HG02884 (cell line): Measurements from ENCODE around the gene GPR33.
"Not testable (repeated sequence)": the region's sequence is repeated elsewhere in the genome, so short reads cannot be mapped to it uniquely, and the experiment has no call there.

Experiments used
- ATAC-seq: cut with Tn5 transposase; IDR thresholded peaks from one replicate; pipeline ENCODE4 v1.9.1; 2021; ENCODE audit warnings: mild to moderate bottlenecking, moderate library complexity; ENCODE audit not compliant: unreplicated experiment

The GPR33 gene

GRCh38 chr14:31461545-31461944 lies 26.3 kb downstream of the GPR33 start:
- ATAC-seq, result no peak

GRCh38 chr14:31457665-31458659 lies 29.9 kb downstream of the GPR33 start:
- ATAC-seq, result no peak

GRCh38 chr14:31456841-31457664 lies 30.8 kb downstream of the GPR33 start, which contains the start of gene DTD2:
Gene DTD2 (minus strand): TSS chr14:31457506. CDS start chr14:31457393, 113 bp downstream.
- ATAC-seq, result peak; percentile 98

GRCh38 chr14:31449971-31450610 lies 37.7 kb downstream of the GPR33 start:
- ATAC-seq, result no peak

- no peak for ATAC-seq
These were observed 38.7 kb downstream of the GPR33 start for GRCh38 chr14:31449136-31449535.

GRCh38 chr14:31445703-31446102 lies 42.1 kb downstream of the GPR33 start:
- ATAC-seq, result no peak

- ATAC-seq, result no peak
These were observed 45.6 kb downstream of the GPR33 start for GRCh38 chr14:31442284-31442683.

GRCh38 chr14:31441273-31442111 lies 46.3 kb downstream of the GPR33 start:
- ATAC-seq, result no peak

GRCh38 chr14:31440280-31440679 lies 47.6 kb downstream of the GPR33 start:
- no peak for ATAC-seq

- ATAC-seq, result no peak
These were observed 48.3 kb downstream of the GPR33 start for GRCh38 chr14:31439561-31439960.

- ATAC-seq, result not testable (repeated sequence)
These were observed 50.7 kb downstream of the GPR33 start for GRCh38 chr14:31437045-31437691.

- ATAC-seq, result no peak
These were observed 52.6 kb downstream of the GPR33 start for GRCh38 chr14:31435276-31435675.
